ENCODE data around the gene CPLANE2.
"Not testable (repeated sequence)": the region's sequence is repeated elsewhere in the genome, so short reads cannot be mapped to it uniquely, and the experiment has no call there.

CPLANE2 gene

DNA sequence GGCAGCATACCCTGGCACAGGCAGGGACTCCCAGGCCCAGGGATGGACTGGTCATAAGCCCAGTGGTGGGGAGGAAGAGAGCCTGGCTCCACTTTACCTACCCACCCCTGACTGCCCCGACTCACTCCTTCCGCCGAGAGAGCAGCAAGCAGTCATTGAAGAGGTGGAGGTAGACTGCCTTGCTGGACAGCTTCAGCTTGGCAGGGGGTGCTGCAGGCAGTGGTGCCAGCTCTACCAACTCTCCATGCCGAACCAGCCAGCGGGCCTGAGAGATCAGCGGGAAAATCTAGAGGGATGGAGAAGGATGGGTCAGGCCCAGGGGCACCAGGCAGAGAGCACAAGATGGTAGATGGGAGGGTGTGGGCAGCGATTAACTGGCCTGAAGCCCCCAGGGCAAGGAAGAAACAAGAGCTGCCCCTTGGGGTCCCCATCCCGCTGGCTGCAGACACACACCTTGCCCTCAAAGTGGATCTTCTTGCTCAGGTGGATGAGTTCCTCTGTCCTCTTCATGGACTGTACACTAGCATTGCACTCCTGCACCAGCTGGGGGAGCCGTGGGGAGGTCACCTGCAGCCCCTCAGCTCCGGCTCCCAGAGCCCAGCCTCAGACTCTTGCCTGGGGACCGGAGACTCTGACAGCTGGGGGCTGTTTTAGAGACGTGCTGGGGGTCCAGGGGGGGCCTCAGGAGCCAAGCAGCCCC lies 32.2 kb downstream of the CPLANE2 start:
- Histone ChIP-seq H3K4me1 (ENCODE audit: control insufficient read depth in 1 of 2, insufficient read depth in 2 of 2, low read length in 2 of 2) (peaks cover 0 to 16% of the 10 kb centered on the region in 2 donors), H3K9ac (ENCODE audit: low read depth in 1 of 2, low read length in 2 of 2) (no peak overlapping the region), H3K27ac (ENCODE audit: low read depth, low read length) (no peak overlapping the region), H3K27me3 (ENCODE audit: control insufficient read depth in 1 of 2, insufficient read depth in 2 of 2, low read length in 2 of 2) (no peaks in the 10 kb centered on the region), H3K36me3 (ENCODE audit: control insufficient read depth in 1 of 2, insufficient read depth in 2 of 2, low read length in 2 of 2) (peaks cover 0 to 10% of the 10 kb centered on the region in 2 donors), H3K9me3 (ENCODE audit: control insufficient read depth in 1 of 2, low read length in 2 of 2) (no peaks in the 10 kb centered on the region), H3K4me3 (ENCODE audit: low read depth in 1 of 2, low read length in 2 of 2) (no peak overlapping the region)

DNA sequence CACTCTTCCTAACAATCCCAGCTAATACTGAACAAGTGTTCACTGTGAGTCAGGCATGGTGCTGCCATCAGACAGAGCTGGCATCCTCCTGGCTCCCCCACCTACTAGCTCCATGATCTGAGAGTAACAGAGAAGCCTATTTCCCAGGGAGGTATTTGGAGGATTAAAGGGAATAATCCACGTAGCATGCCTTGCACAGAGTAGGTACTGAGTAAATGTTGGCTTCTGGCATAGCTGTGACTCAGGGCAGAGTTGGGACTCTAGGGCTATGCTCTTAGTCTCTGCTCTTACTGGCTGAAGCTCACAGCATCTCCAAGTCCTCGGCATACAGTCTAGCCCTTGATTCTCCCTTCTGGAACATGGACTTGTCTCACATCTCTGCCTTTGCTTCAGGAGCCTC lies 32.8 kb downstream of the CPLANE2 start:
- H3K27ac ChIP-seq (ENCODE audit: low read depth, low read length), result no peak overlapping the region
- H3K27me3 ChIP-seq (ENCODE audit: control insufficient read depth in 1 of 2, insufficient read depth in 2 of 2, low read length in 2 of 2), result no peaks in the 10 kb centered on the region
- H3K9me3 ChIP-seq (ENCODE audit: control insufficient read depth in 1 of 2, low read length in 2 of 2), result no peaks in the 10 kb centered on the region
- peaks cover 0 to 10% of the 10 kb centered on the region in 2 donors for H3K36me3 ChIP-seq (ENCODE audit: control insufficient read depth in 1 of 2, insufficient read depth in 2 of 2, low read length in 2 of 2)
- no peak overlapping the region for H3K9ac ChIP-seq (ENCODE audit: low read depth in 1 of 2, low read length in 2 of 2)
- peaks cover 3 to 18% of the 10 kb centered on the region in 2 donors for H3K4me1 ChIP-seq (ENCODE audit: control insufficient read depth in 1 of 2, insufficient read depth in 2 of 2, low read length in 2 of 2)
- H3K4me3 ChIP-seq (ENCODE audit: low read depth in 1 of 2, low read length in 2 of 2), result no peak overlapping the region

DNA sequence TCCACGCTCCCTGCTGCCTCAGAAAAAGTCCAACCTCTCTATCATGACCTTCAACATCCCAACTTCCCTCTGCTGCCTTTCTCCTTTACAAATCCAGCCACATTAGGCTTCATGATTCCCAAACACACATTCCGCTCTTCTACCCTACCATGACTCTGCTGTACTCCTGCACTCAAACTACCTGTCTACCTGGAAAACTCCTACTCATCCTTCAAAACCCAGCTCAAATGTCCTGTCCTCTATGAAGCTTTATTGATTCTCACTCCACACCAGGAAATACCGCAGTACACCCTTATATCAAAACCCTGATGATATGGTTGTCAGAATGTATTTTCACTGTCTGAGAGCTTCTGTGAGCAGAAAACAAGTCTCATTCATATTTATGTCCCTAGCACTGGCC lies 33.4 kb downstream of the CPLANE2 start:
- Histone ChIP-seq H3K4me1 (ENCODE audit: control insufficient read depth in 1 of 2, insufficient read depth in 2 of 2, low read length in 2 of 2) (peaks cover 7 to 22% of the 10 kb centered on the region in 2 donors), H3K27ac (ENCODE audit: low read depth, low read length) (no peak overlapping the region), H3K9ac (ENCODE audit: low read depth in 1 of 2, low read length in 2 of 2) (no peak overlapping the region), H3K36me3 (ENCODE audit: control insufficient read depth in 1 of 2, insufficient read depth in 2 of 2, low read length in 2 of 2) (peaks cover 0 to 10% of the 10 kb centered on the region in 2 donors), H3K4me3 (ENCODE audit: low read depth in 1 of 2, low read length in 2 of 2) (no peak overlapping the region), H3K9me3 (ENCODE audit: control insufficient read depth in 1 of 2, low read length in 2 of 2) (no peaks in the 10 kb centered on the region), H3K27me3 (ENCODE audit: control insufficient read depth in 1 of 2, insufficient read depth in 2 of 2, low read length in 2 of 2) (no peaks in the 10 kb centered on the region)

DNA sequence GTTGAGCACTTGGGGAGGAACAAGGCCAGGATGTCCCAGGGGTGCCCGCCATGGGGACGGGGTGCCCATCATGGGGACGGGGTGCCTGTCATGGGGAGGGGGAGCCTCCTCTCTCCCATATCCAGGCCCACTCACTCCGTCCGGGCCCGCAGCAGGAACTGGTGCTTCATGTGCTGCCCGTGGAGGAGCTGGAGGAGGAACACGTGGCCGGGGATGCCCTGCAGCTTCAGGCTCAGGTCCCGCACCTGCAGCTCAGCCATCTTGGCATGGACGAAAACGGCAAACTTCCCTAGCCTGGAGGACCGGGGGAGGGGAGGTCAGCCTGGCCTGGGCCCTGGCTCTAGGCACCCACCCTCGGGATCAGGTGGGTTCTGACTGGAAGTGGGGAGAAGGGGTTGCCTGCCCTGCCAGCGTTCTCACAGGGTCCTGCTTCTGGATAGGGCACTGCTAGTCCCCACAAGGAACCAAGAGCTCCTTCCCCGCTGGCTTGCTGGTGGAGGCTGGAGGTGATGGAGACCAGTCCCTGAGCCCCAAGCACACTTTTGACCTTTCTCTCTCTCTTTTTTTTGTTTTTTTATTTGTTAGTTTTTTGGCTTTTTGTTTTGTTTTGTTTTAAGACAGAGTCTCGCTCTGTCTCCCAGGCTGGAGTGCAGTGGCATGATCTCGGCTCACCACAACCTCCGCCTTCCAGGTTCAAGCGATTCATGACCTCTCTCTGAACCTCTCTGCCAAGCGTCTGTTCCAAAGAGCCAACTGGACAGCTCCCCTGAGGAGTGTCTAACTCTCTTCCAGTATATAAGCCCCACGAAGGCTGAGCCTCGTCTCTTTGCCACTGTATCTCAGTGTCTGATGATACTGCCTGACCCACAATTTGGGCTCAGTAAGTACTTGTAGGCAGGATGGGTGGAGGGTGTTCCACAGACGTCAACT lies 34.4 kb downstream of the CPLANE2 start:
- no peaks in the 10 kb centered on the region for H3K27me3 ChIP-seq (ENCODE audit: control insufficient read depth in 1 of 2, insufficient read depth in 2 of 2, low read length in 2 of 2)
- H3K9me3 ChIP-seq (ENCODE audit: control insufficient read depth in 1 of 2, low read length in 2 of 2), result no peaks in the 10 kb centered on the region
- no peak overlapping the region for H3K4me3 ChIP-seq (ENCODE audit: low read depth in 1 of 2, low read length in 2 of 2)
- H3K4me1 ChIP-seq (ENCODE audit: control insufficient read depth in 1 of 2, insufficient read depth in 2 of 2, low read length in 2 of 2), result peaks cover 7 to 20% of the 10 kb centered on the region in 2 donors
- peaks cover 0 to 10% of the 10 kb centered on the region in 2 donors for H3K36me3 ChIP-seq (ENCODE audit: control insufficient read depth in 1 of 2, insufficient read depth in 2 of 2, low read length in 2 of 2)
- H3K27ac ChIP-seq (ENCODE audit: low read depth, low read length), result no peak overlapping the region
- H3K9ac ChIP-seq (ENCODE audit: low read depth in 1 of 2, low read length in 2 of 2), result no peak overlapping the region

DNA sequence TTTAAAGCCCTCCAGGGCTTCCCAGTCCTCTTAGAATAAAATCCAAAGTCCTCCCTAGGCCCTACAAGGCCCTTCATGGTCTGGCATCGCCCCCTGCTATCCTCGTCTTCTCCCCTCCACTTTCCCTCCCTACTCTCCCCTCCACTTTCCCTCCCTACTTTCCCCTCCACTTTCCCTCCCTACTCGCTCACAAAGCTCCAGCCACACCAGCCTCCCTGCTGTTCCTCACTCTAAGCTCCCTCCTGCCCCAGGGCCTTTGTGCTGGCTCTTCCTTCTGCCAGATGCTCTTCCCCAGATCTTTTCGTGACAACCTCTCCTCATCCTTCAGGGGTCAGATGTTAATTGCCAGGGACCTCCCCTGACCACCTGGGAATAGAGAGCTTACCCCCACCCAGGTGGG lies 37.3 kb downstream of the CPLANE2 start:
- Histone ChIP-seq H3K27me3 (ENCODE audit: control insufficient read depth in 1 of 2, insufficient read depth in 2 of 2, low read length in 2 of 2) (no peaks in the 10 kb centered on the region), H3K9ac (ENCODE audit: low read depth in 1 of 2, low read length in 2 of 2) (no peak overlapping the region), H3K9me3 (ENCODE audit: control insufficient read depth in 1 of 2, low read length in 2 of 2) (no peaks in the 10 kb centered on the region), H3K36me3 (ENCODE audit: control insufficient read depth in 1 of 2, insufficient read depth in 2 of 2, low read length in 2 of 2) (peaks cover 0 to 10% of the 10 kb centered on the region in 2 donors), H3K4me1 (ENCODE audit: control insufficient read depth in 1 of 2, insufficient read depth in 2 of 2, low read length in 2 of 2) (peaks cover 7% of the 10 kb centered on the region in 2 donors), H3K4me3 (ENCODE audit: low read depth in 1 of 2, low read length in 2 of 2) (no peak overlapping the region), H3K27ac (ENCODE audit: low read depth, low read length) (no peak overlapping the region)

DNA sequence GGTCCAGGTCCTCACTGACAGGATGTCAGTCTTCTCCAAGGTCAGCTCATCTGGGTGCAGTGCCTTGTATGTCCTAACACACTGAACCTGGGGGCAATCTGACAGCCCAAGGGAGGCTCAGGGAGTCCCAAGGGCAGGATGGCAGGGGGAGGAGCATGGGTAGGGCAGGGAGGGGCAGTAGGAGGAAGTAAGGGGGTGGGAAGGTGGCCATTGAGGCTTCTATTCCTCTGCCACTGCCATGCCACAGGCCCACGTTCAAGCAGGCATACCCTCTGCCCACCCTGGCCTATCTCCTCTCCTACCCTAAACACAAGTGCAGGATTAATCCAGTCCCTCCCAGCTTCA lies 37.9 kb downstream of the CPLANE2 start:
- Histone ChIP-seq H3K36me3 (ENCODE audit: control insufficient read depth in 1 of 2, insufficient read depth in 2 of 2, low read length in 2 of 2) (peaks cover 0 to 8% of the 10 kb centered on the region in 2 donors), H3K27me3 (ENCODE audit: control insufficient read depth in 1 of 2, insufficient read depth in 2 of 2, low read length in 2 of 2) (no peaks in the 10 kb centered on the region)

DNA sequence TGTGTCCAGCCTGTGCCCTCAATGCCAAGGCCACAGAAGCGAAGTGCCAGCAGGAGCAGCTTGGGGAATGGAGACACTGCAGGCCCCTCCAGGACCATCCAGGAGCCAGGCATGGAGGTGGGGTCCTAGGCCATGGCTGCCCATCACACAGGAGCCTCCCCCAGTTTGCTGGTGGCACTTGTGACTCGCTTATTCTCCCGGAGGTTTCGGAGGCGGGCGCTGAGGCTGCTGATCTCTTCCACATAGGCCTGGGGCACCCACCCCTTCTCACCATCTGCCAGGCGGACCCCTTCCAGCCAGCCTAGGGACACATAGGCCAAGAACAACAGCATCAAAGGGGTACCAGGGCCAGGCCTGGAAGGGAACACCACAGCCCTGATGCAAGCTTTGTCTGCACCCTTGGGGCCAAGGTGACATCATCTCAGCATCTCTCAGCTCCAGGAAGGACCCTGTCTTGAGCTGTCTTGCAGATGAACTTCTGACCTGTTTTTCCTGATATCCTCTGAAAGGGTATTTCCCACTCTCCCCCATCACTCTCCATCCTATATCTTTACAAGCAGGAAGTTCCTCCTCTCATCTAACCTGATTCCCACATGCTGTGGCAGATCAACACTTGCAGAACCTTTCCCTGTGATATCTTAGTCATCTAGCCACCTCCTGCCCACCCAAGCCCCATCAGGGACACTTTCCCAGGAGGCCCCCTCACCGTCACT lies 38.4 kb downstream of the CPLANE2 start:
- peaks cover 7% of the 10 kb centered on the region in 2 donors for H3K4me1 ChIP-seq (ENCODE audit: control insufficient read depth in 1 of 2, insufficient read depth in 2 of 2, low read length in 2 of 2)
- H3K9me3 ChIP-seq (ENCODE audit: control insufficient read depth in 1 of 2, low read length in 2 of 2), result no peaks in the 10 kb centered on the region
- H3K9ac ChIP-seq (ENCODE audit: low read depth in 1 of 2, low read length in 2 of 2), result no peak overlapping the region
- H3K36me3 ChIP-seq (ENCODE audit: control insufficient read depth in 1 of 2, insufficient read depth in 2 of 2, low read length in 2 of 2), result peaks cover 0 to 4% of the 10 kb centered on the region in 2 donors
- no peak overlapping the region for H3K27ac ChIP-seq (ENCODE audit: low read depth, low read length)
- no peak overlapping the region for H3K4me3 ChIP-seq (ENCODE audit: low read depth in 1 of 2, low read length in 2 of 2)
- H3K27me3 ChIP-seq (ENCODE audit: control insufficient read depth in 1 of 2, insufficient read depth in 2 of 2, low read length in 2 of 2), result no peaks in the 10 kb centered on the region

More for the DNA sequence above, 37.9 kb downstream of the CPLANE2 start:
- peaks cover 7% of the 10 kb centered on the region in 2 donors for H3K4me1 ChIP-seq (ENCODE audit: control insufficient read depth in 1 of 2, insufficient read depth in 2 of 2, low read length in 2 of 2)
- no peak overlapping the region for H3K4me3 ChIP-seq (ENCODE audit: low read depth in 1 of 2, low read length in 2 of 2)
- no peak overlapping the region for H3K27ac ChIP-seq (ENCODE audit: low read depth, low read length)
- no peaks in the 10 kb centered on the region for H3K9me3 ChIP-seq (ENCODE audit: control insufficient read depth in 1 of 2, low read length in 2 of 2)
- no peak overlapping the region for H3K9ac ChIP-seq (ENCODE audit: low read depth in 1 of 2, low read length in 2 of 2)

DNA sequence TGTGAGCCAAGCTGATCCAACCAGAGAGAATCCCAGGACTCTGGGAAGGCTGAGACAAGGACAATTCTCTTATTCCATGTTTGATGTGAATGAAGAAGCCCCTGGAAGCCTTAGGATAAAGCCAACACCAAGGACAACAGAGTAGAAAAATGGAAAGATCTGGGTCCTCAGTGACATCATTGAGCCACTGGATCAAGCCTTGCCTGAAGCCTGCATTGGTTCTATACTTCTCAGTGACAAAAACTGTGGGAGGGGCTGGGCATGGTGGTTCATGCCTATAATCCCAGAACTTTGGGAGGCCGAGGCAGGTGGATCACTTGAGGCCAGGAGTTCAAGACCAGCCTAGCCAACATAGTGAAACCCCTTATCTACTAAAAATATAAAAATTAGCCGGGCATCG lies 40.1 kb downstream of the CPLANE2 start:
- H3K9me3 ChIP-seq (ENCODE audit: control insufficient read depth in 1 of 2, low read length in 2 of 2), result no peaks in the 10 kb centered on the region
- H3K4me3 ChIP-seq (ENCODE audit: low read depth in 1 of 2, low read length in 2 of 2), result no peak overlapping the region
- H3K36me3 ChIP-seq (ENCODE audit: control insufficient read depth in 1 of 2, insufficient read depth in 2 of 2, low read length in 2 of 2), result no peaks in the 10 kb centered on the region
- H3K4me1 ChIP-seq (ENCODE audit: control insufficient read depth in 1 of 2, insufficient read depth in 2 of 2, low read length in 2 of 2), result peaks cover 7% of the 10 kb centered on the region in 2 donors
- H3K27me3 ChIP-seq (ENCODE audit: control insufficient read depth in 1 of 2, insufficient read depth in 2 of 2, low read length in 2 of 2), result no peaks in the 10 kb centered on the region
- no peak overlapping the region for H3K27ac ChIP-seq (ENCODE audit: low read depth, low read length)
- H3K9ac ChIP-seq (ENCODE audit: low read depth in 1 of 2, low read length in 2 of 2), result no peak overlapping the region

DNA sequence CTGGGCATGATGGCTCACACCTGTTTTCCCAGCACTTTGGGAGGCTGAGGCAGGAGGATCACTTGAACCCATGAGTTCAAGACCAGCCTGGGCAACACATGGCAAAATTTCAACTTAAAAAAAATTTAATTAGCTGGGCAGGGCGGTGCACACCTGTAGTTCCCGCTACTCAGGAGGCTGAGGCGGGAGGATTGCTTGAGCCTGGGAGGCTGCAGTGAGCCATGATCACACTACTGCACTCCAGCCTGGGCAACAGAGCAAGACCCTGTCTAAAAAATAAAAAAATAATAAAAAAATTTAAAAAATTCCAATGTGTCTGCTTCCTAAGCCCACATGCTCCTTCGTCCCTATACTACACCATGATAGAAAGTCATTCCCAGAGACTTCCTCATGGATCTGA lies 40.8 kb downstream of the CPLANE2 start:
- not testable (repeated sequence) for H3K36me3 ChIP-seq (ENCODE audit: control insufficient read depth in 1 of 2, insufficient read depth in 2 of 2, low read length in 2 of 2); H3K27ac ChIP-seq (ENCODE audit: low read depth, low read length); H3K9me3 ChIP-seq (ENCODE audit: control insufficient read depth in 1 of 2, low read length in 2 of 2); H3K4me3 ChIP-seq (ENCODE audit: low read depth in 1 of 2, low read length in 2 of 2); H3K9ac ChIP-seq (ENCODE audit: low read depth in 1 of 2, low read length in 2 of 2); H3K27me3 ChIP-seq (ENCODE audit: control insufficient read depth in 1 of 2, insufficient read depth in 2 of 2, low read length in 2 of 2); H3K4me1 ChIP-seq (ENCODE audit: control insufficient read depth in 1 of 2, insufficient read depth in 2 of 2, low read length in 2 of 2)

DNA sequence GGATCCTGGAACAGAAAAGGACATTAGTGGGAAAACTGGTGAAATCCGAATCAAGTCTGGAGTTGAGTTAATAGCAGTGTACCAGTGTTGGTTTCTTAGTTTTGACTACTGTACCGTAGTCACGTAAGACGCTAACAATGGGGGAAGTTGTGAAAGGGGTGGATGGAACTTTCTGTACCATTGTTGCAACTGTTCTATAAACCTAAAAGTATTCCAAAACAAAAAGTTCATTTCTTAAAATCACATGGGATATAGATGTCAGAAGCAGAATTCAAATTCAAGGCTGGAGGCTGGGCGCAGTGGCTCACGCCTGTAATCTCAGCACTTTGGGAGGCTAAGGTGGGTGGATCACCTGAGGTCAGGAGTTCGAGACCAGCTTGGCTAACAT lies 41.5 kb downstream of the CPLANE2 start:
- no peaks in the 10 kb centered on the region for H3K27me3 ChIP-seq (ENCODE audit: control insufficient read depth in 1 of 2, insufficient read depth in 2 of 2, low read length in 2 of 2)
- no peaks in the 10 kb centered on the region for H3K9me3 ChIP-seq (ENCODE audit: control insufficient read depth in 1 of 2, low read length in 2 of 2)
- H3K27ac ChIP-seq (ENCODE audit: low read depth, low read length), result no peak overlapping the region
- no peak overlapping the region for H3K9ac ChIP-seq (ENCODE audit: low read depth in 1 of 2, low read length in 2 of 2)
- H3K4me3 ChIP-seq (ENCODE audit: low read depth in 1 of 2, low read length in 2 of 2), result no peak overlapping the region
- peaks cover 7% of the 10 kb centered on the region in 2 donors for H3K4me1 ChIP-seq (ENCODE audit: control insufficient read depth in 1 of 2, insufficient read depth in 2 of 2, low read length in 2 of 2)
- H3K36me3 ChIP-seq (ENCODE audit: control insufficient read depth in 1 of 2, insufficient read depth in 2 of 2, low read length in 2 of 2), result no peaks in the 10 kb centered on the region

All from duodenal mucosa (tissue), 2 donors.